22Rv1 (cell line): ENCODE results near the gene DGUOK.

Experiments used
- CTCF ChIP-seq: fragments of 450-650 bp; IDR thresholded peaks from 2 replicates; pipeline ENCODE4 v1.5.1; 2017; ENCODE audit warnings: mild to moderate bottlenecking
- ZFX ChIP-seq: fragments of 450-650 bp; IDR thresholded peaks from 2 replicates; pipeline ENCODE4 v1.6.1; 2017; ENCODE audit warnings: antibody characterized with exemption, borderline replicate concordance

DNA sequence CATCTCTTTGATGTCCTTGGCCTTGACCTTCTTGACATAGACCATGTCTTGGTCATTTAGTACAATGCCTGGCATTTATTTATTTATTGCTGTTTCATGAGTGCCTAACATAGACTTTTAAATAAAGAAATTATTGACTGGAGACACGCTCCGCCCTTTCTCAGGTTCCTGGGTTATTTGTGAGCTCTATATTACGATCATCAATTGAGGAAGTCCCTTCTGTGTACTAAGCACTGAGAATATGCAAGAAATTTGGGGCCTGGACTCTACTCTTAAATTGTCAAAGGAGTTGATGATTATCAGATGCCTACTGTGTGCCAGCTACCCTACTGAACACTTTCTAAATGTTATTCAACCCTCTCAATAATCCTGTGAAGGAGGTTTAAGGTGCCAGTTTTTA is 38.4 kb downstream of the DGUOK start:
- TF ChIP-seq CTCF, result no peak
- no peak for TF ChIP-seq ZFX
